Subcutaneous adipose tissue (tissue), 4 donors: ENCODE data around the gene SOX13. TPM values are rescaled to one million over a fixed set of nuclear protein-coding genes. Genes with fewer than 3 reads are reported as not detected.

Experiments
- total RNA-seq, 4 donors: library from RNA; depleted of rRNA; stranded (reverse); fragments of >200 nt; gene quantifications; one replicate each; pipeline ENCODE4 v1.1.0, GENCODE V29; 2016
- TF ChIP-seq, protein P1 (sequence below): fragments of 450-650 bp; IDR thresholded peaks from one replicate; pipeline ENCODE4 v1.5.1; 2016; ENCODE audit warnings: low read depth, mild to moderate bottlenecking, control low read depth, antibody characterized with exemption, moderate library complexity

SOX13 gene
- total RNA-seq, 4 donors from 2014 or later = 12.7 to 79.7 (median 25.3) TPM

DNA sequence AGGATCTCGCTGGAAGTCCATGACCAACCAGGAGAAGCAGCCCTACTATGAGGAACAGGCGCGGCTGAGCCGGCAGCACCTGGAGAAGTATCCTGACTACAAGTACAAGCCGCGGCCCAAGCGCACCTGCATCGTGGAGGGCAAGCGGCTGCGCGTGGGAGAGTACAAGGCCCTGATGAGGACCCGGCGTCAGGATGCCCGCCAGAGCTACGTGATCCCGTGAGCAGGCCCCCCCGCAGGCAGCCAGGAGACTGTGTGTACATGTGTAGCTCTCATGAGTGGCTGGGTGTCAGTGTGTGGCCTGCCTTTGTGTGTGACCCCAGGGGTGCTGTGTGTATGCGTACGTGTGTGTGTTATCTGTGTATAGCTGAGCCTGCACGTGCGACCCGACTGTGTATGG, 51.7 kb downstream of the SOX13 start:
- TF ChIP-seq, protein P1, sequence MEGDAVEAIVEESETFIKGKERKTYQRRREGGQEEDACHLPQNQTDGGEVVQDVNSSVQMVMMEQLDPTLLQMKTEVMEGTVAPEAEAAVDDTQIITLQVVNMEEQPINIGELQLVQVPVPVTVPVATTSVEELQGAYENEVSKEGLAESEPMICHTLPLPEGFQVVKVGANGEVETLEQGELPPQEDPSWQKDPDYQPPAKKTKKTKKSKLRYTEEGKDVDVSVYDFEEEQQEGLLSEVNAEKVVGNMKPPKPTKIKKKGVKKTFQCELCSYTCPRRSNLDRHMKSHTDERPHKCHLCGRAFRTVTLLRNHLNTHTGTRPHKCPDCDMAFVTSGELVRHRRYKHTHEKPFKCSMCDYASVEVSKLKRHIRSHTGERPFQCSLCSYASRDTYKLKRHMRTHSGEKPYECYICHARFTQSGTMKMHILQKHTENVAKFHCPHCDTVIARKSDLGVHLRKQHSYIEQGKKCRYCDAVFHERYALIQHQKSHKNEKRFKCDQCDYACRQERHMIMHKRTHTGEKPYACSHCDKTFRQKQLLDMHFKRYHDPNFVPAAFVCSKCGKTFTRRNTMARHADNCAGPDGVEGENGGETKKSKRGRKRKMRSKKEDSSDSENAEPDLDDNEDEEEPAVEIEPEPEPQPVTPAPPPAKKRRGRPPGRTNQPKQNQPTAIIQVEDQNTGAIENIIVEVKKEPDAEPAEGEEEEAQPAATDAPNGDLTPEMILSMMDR = no peak

DNA sequence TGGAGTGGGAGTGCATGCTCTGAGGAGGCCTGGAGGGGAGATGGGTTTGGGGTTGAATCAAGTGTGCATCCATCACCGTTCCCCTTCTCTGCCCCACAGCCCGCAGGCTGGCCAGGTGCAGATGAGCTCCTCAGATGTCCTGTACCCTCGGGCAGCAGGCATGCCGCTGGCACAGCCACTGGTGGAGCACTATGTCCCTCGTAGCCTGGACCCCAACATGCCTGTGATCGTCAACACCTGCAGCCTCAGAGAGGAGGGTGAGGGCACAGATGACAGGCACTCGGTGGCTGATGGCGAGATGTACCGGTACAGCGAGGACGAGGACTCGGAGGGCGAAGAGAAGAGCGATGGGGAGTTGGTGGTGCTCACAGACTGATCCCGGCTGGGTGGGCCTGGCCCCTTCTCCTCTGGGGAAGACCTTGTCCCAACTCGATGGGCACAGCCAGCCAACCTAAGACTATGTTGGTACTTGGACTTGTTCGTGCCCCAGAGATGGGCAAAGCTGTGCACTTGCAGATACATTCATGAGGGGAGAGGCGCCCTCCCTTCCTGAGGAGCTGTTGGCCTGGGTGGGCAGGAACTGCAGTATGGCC, 52.9 kb downstream of the SOX13 start:
- TF ChIP-seq, protein P1 = no peak

DNA sequence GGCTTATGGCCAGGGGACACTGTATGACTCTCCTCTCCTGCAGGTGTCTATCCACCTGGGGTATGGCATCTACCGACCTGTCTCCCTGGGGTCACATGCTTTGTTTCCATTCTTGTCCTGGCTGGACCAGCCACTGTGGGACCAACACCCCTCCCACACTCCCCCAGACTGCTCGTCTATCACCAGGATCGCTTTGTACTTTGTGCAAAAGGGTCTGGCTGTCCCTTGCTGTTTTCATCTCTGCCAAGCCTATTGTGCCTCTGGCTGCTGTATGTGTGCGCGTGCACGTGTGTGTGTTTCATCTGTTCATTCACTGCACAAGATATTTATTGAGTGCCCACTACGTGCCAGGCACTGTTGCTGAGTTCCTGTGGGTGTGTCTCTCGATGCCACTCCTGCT, 53.5 kb downstream of the SOX13 start:
- TF ChIP-seq, protein P1 = no peak

DNA sequence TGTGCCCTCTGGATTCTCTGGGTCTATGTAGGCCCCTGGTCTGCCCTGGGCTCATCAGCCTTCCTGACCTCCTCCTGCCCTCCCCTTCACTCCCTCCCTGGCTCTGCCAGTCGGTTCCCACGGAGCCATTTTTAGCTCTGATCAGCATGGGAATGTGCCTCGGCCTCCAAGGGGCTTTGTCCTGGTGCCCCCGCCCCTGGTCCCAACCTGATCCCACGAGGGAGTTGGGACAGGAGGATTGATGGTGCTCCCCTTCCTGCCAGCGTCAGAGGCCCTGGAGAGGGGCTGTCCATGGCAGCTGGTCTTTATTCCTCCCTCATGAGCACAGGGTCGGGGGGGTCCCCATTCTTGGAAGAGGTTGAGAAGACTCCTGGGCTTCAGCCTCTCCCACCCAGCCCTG, 54.0 kb downstream of the SOX13 start:
- TF ChIP-seq, protein P1 = no peak

DNA sequence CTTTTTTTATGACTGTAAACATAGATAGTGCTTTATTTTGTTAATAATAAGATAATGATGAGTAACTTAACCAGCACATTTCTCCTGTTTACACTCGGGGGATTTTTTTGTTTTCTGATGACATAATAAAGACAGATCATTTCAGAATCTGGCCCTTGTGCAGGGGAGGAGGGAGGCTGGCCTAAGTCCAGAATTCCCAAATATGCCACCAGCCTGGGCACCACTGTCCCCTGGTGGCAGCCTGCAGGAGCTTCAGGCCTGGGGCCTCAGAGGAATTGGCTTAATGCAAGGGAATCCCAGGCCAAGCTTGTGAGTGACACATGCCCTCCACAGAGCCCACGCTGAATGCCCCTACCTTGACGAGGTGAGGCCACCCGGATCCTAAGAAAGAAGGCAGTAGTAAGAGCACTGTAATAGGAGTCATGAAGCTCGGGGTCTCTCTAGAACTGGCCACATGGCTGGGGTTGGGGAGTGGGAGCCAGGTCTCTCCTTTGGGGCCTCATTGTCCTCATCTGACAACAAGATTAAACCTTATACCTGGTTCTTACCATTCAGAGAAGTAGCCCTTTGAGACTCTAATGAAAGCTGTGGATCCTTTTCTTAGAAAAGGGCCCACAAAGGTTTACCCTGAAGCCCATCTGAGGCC, 54.8 kb downstream of the SOX13 start:
- TF ChIP-seq, protein P1 = no peak

DNA sequence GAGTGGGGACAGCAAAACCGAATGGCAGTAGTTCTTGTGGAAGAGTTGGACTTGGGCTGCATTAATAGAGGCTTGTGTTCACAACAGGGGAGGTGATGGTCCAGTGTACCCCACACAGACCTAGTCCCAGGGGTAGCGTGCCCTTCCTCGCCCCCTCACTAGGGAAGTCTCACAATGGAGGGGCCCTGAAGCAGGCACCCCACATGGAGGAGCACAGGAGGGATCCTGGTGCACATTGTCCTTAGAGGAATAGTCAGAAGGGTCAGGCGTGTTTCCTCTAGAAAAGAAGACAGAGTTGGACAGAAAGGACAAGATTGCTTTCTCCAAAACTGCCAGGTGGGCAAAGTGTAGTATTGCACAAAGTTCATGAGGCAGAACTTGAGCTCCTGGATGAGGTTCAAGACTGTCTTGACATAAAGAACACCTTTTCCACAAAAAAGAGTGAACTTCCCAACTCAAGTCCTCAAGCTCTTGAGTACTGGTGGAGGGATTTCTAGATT, 55.6 kb downstream of the SOX13 start:
- TF ChIP-seq, protein P1 = no peak

DNA sequence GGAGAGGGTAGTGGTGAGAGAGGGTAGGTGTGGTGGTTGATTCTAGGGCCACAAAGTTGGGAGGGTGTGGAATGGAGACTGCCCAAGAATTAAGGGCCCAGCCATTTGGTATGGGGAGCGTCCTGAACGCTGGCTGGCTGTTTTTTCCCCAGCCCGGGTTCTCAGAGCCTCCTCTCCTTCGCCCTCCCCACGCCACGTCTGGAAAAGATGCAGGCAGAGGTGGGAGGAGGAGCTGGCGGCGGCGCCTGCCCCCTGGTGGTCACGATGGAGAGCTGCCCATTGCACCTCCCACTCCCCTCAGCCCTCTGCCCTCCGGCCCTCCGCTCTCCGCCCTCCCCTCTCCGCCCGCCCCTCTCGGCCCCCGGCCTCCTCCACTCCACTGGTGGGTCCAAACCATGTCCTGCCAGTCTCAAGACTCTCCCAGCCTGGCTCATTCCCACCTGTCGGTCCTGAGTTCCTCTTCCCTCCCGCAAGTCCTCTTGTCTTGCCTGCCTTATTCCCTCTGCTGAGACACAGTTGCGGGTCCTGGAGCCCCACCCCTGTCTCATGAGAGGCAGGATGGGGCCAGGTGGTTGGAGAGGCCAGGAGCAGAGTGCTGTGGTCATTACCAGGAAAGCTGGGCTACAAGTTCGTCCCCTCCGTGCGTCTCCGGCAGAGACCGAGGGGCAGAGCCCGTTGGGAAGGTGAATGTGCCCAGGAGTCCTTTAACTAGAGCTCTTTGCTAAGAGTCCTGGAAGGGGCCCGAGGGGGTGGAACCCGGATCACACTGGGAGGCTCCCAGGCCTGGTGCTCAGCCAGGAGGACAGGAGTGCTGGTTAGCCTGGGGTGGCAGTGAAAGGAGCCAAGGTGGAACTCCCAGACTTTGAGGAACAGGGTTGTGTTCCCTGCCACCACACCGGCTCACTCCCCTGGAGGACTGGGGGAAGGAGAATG, 56.3 kb downstream of the SOX13 start:
- TF ChIP-seq, protein P1 = no peak
